Measurements from ENCODE around the gene NCAPG2. TPM values are rescaled to one million over a fixed set of nuclear protein-coding genes. Genes with fewer than 3 reads are reported as not detected.

NCAPG2 gene
- total RNA-seq, 1 experiment from 2014 or later = 67.3 TPM

DNA sequence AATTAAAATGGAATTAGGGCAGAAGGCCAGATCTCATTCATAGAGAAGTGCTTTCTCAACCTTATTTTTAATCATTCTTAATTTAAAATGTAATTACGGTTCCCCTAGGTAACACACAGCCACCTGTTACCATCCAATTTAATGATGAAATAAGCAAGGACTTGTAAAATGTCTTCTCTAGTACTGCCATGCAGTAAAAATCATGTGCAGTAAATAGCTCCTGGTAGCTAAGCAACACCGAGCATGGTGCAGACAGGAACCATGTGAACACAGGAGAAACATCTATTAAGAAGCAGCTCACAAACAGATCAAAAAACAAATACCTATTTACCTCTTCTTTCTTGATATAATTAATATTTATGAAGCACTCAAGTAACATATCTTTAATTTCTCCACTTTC lies 15.1 kb downstream of the NCAPG2 start:
- H3K4me1 ChIP-seq = no peaks in the 10 kb centered on the region
- no peaks in the 10 kb centered on the region for H3K9me3 ChIP-seq
- H3K9me3 Mint-ChIP-seq (ENCODE audit: unreplicated experiment) = no peaks in the 10 kb centered on the region
- POLR2A ChIA-PET = interaction anchor here (0.6 kb wide), 1 partner anchor 15 kb away, joined by 12 read pairs; no protein-coding TSS in a partner anchor
- peaks cover 2% of the 10 kb centered on the region for H3K36me3 ChIP-seq (ENCODE audit: control insufficient read depth, insufficient read depth, low read length)
- CTCF ChIA-PET = no interaction called here
- intact Hi-C loops (cut with micrococcal nuclease; ENCODE audit: unreplicated experiment) = no loop called here
- BruUV-seq (replicated peaks) = no TSS peak
- H3K4me1 Mint-ChIP-seq (ENCODE audit: low read depth, unreplicated experiment) = no peaks in the 10 kb centered on the region
- TF ChIP-seq, protein P1, sequence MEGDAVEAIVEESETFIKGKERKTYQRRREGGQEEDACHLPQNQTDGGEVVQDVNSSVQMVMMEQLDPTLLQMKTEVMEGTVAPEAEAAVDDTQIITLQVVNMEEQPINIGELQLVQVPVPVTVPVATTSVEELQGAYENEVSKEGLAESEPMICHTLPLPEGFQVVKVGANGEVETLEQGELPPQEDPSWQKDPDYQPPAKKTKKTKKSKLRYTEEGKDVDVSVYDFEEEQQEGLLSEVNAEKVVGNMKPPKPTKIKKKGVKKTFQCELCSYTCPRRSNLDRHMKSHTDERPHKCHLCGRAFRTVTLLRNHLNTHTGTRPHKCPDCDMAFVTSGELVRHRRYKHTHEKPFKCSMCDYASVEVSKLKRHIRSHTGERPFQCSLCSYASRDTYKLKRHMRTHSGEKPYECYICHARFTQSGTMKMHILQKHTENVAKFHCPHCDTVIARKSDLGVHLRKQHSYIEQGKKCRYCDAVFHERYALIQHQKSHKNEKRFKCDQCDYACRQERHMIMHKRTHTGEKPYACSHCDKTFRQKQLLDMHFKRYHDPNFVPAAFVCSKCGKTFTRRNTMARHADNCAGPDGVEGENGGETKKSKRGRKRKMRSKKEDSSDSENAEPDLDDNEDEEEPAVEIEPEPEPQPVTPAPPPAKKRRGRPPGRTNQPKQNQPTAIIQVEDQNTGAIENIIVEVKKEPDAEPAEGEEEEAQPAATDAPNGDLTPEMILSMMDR (IDR thresholded peaks at IDR 0.05; ENCODE audit: insufficient read depth in 1 of 2, low read depth in 1 of 2, low read length in 1 of 2, severe bottlenecking in 1 of 2, unreplicated experiment in 1 of 2) = no peak
- DNase-seq = no peak
- H3K4me3 ChIP-seq (ENCODE audit: low read depth, low read length) = no peak overlapping the region
- peaks cover 61% of the 10 kb centered on the region for H3K36me3 Mint-ChIP-seq (ENCODE audit: insufficient read depth, unreplicated experiment)
- no peaks in the 10 kb centered on the region for H3K27me3 Mint-ChIP-seq (ENCODE audit: insufficient read depth, unreplicated experiment)
- H3K27ac Mint-ChIP-seq (ENCODE audit: unreplicated experiment) = no peak overlapping the region
- no peaks in the 10 kb centered on the region for H3K27me3 ChIP-seq (replicated peaks; ENCODE audit: control insufficient read depth, insufficient read depth, low read length)
- no peak overlapping the region for H3K4me3 Mint-ChIP-seq (ENCODE audit: unreplicated experiment)

GRCh38 chr7:158687406-158687805 lies 17.2 kb downstream of the NCAPG2 start:
- Mint-ChIP-seq H3K27me3 (ENCODE audit: insufficient read depth, unreplicated experiment) (no peaks in the 10 kb centered on the region), H3K27ac (ENCODE audit: unreplicated experiment) (no peak overlapping the region), H3K4me1 (ENCODE audit: low read depth, unreplicated experiment) (no peaks in the 10 kb centered on the region), H3K9me3 (ENCODE audit: unreplicated experiment) (no peaks in the 10 kb centered on the region), H3K4me3 (ENCODE audit: unreplicated experiment) (no peak overlapping the region), H3K36me3 (ENCODE audit: insufficient read depth, unreplicated experiment) (peaks cover 63% of the 10 kb centered on the region)
- BruUV-seq (replicated peaks) = no TSS peak
- TF ChIP-seq, protein P1 (IDR thresholded peaks at IDR 0.05; ENCODE audit: insufficient read depth in 1 of 2, low read depth in 1 of 2, low read length in 1 of 2, severe bottlenecking in 1 of 2, unreplicated experiment in 1 of 2) = no peak
- intact Hi-C loops (cut with micrococcal nuclease; ENCODE audit: unreplicated experiment) = no loop called here
- no peaks in the 10 kb centered on the region for H3K27me3 ChIP-seq (replicated peaks; ENCODE audit: control insufficient read depth, insufficient read depth, low read length)
- DNase-seq = no peak
- H3K9me3 ChIP-seq = no peaks in the 10 kb centered on the region
- ChIA-PET POLR2A (no interaction called here), CTCF (interaction anchor here (0.6 kb wide), 1 partner anchor 29 kb away, joined by 5 read pairs; no protein-coding TSS in a partner anchor)
- no peak overlapping the region for H3K4me3 ChIP-seq (ENCODE audit: low read depth, low read length)
- H3K4me1 ChIP-seq = no peaks in the 10 kb centered on the region
- H3K36me3 ChIP-seq (ENCODE audit: control insufficient read depth, insufficient read depth, low read length) = peaks cover 2% of the 10 kb centered on the region

- TF ChIP-seq, protein P1 (IDR thresholded peaks at IDR 0.05; ENCODE audit: insufficient read depth in 1 of 2, low read depth in 1 of 2, low read length in 1 of 2, severe bottlenecking in 1 of 2, unreplicated experiment in 1 of 2) = no peak
- Histone ChIP-seq H3K36me3 (ENCODE audit: control insufficient read depth, insufficient read depth, low read length) (peaks cover 2% of the 10 kb centered on the region), H3K4me3 (ENCODE audit: low read depth, low read length) (no peak overlapping the region), H3K9me3 (no peaks in the 10 kb centered on the region), H3K4me1 (no peaks in the 10 kb centered on the region), H3K27me3 (replicated peaks; ENCODE audit: control insufficient read depth, insufficient read depth, low read length) (no peaks in the 10 kb centered on the region)
- no peak overlapping the region for H3K27ac Mint-ChIP-seq (ENCODE audit: unreplicated experiment)
- no peaks in the 10 kb centered on the region for H3K9me3 Mint-ChIP-seq (ENCODE audit: unreplicated experiment)
- no peaks in the 10 kb centered on the region for H3K27me3 Mint-ChIP-seq (ENCODE audit: insufficient read depth, unreplicated experiment)
- no peak overlapping the region for H3K4me3 Mint-ChIP-seq (ENCODE audit: unreplicated experiment)
- no peak for DNase-seq
- intact Hi-C loops (cut with micrococcal nuclease; ENCODE audit: unreplicated experiment) = no loop called here
- POLR2A ChIA-PET = no interaction called here
- BruUV-seq (replicated peaks) = no TSS peak
- peaks cover 61% of the 10 kb centered on the region for H3K36me3 Mint-ChIP-seq (ENCODE audit: insufficient read depth, unreplicated experiment)
- no peaks in the 10 kb centered on the region for H3K4me1 Mint-ChIP-seq (ENCODE audit: low read depth, unreplicated experiment)
- CTCF ChIA-PET = no interaction called here
These were observed 18.9 kb downstream of the NCAPG2 start for GRCh38 chr7:158685693-158686092.

Data from Caco-2 (cell line).